EL (cell line): ENCODE results near the gene IPO9.

Experiments used
- DNase-seq: peaks from one replicate; pipeline ENCODE4 v3.0.0-alpha.2; 2016

IPO9 gene

DNA sequence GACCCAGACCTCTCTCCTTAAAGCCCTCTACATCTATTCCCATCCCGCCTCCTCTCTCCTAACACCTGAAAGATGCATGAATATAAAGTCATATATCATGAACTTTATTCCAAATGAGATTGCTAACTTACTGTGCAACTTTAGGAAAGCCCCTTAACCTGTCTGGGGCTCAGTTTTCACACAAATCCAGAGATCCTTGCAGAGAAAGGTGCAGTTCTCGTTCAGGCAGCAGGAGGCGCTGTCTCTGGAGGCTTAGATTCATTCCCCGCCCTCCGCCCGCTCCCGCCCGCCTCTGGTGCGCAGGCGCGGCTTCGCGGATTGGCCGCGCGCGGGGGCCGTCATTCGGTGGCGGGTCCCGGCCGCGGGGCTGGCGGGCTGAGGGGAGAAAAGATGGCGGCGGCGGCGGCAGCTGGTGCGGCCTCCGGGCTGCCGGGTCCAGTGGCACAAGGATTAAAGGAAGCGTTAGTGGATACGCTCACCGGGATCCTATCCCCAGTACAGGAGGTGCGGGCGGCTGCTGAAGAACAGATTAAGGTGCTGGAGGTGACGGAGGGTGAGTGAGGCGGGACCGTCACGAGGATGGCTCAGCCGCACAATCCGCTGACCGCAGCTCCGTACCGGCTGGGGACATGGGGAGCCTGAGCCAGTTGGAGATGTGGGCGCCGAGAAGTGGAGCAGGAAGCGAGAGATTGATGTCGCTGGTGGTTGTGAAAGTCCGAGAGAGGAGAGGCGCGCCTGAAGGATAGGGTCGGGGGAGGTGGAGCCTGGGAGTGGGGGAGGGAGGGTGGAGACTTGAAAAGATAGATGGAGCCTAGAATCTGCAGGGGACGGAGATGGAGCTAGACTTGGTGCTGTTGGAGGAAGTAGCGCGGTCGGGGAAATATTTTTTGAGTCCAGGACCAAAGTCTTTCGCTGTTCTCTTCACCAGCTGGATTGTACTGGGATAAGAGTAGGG lies at the start of gene IPO9:
TSS of gene IPO9 (plus strand) at position 338 of the 955 bp plus-strand sequence. CDS start at position 391, 53 bp downstream.
- peak; percentile 91 for DNase-seq

DNA sequence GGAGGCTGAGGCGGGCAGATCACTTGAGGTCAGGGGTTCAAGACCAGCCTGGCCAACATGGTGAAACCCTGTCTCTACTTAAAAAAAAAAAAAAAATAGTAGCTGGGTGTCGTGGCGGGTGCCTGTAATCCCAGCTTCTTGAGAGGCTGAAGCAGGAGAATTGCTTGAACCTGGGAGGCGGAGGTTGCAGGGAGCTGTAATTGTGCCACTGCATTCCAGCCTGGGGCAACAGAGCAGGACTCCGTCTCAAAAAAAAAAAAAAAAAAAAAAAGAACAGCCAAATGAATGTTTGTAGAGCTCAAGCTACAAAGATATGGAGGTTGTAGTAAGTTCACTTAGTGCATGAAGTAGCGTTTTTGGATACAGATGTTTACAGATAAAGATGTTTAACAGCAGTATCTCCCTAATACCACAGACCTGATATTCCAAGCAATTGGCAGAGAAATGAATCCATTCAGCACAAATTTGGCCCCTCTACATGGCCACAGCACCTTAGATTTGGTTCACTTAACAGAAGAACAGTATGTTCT lies 49.5 kb upstream of the IPO9 start:
- no peak for DNase-seq

DNA sequence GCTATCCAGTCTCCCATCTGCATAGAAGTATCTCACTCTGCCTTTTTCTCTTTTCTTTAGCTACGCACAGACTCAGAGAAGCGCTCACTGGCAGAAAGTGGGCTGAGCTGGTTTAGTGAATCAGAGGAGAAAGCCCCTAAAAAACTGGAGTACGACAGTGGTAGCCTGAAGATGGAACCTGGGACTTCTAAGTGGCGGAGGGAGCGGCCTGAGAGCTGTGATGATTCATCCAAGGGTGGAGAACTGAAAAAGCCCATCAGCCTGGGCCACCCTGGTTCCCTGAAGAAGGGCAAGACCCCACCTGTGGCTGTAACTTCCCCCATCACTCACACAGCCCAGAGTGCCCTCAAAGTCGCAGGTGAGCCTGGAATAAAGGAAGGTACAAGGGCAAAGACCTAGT lies 48.0 kb upstream of the IPO9 start:
- no peak for DNase-seq

DNA sequence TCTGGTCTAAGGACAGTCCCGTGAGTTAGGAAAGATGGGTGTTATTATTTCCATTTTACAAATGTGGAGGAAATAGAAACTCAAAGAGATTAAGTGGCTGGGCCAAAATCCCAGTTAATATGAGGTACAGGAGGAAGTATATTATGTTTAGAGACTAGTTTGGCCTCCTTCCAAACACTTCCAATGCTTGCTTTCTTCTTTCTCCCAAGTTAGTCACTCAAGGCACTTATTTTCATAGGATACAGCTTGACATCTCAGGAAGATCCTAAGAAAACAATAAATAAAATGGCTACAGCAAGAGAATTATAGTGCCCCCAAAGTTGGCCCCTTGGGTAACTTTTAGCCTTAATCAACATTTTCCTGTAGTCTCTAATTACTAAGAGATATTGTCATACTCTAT lies 47.5 kb upstream of the IPO9 start:
- no peak for DNase-seq

DNA sequence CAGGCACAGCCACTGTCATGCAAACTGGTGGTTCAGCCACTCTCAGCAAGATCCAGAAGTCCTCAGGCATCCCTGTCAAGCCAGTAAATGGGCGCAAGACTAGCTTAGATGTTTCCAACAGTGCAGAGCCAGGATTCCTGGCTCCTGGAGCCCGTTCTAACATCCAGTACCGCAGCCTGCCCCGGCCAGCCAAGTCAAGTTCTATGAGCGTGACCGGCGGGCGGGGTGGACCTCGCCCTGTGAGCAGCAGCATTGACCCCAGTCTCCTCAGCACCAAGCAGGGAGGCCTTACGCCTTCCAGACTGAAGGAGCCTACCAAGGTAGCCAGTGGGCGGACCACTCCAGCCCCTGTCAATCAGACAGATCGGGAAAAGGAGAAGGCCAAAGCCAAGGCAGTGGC lies 46.6 kb upstream of the IPO9 start:
- DNase-seq: no peak

DNA sequence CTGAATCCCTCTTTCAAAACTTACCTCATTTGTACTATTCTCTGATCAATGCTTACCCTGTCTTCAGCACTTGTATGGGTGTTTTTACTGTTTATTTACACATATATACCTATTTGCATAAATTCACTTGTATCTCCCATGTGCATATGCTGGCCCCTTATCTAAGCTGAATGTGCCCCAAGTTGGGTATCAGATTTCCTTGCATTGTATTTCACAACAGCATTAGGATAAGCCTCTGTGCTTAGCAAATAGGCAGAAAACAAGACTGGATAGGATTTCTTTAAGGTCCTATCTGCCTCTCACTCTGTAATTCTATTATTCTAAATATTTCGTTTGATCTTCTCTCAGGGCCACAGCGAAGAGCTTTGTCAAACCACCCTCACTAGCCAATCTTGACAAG lies 45.9 kb upstream of the IPO9 start:
- DNase-seq: no peak

DNA sequence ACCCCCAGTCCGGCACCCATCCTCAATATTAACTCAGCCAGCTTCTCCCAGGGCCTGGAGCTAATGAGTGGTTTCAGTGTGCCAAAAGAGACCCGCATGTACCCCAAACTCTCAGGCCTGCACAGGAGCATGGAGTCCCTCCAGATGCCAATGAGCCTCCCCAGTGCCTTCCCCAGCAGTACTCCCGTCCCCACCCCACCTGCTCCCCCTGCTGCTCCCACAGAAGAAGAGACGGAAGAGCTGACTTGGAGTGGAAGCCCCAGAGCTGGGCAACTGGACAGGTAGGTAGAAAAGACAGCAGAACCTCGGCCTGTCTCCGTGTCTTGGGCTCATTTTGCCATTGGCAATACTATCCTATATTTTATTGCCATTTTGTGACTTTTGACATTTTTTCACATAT lies 45.4 kb upstream of the IPO9 start:
- no peak for DNase-seq

DNA sequence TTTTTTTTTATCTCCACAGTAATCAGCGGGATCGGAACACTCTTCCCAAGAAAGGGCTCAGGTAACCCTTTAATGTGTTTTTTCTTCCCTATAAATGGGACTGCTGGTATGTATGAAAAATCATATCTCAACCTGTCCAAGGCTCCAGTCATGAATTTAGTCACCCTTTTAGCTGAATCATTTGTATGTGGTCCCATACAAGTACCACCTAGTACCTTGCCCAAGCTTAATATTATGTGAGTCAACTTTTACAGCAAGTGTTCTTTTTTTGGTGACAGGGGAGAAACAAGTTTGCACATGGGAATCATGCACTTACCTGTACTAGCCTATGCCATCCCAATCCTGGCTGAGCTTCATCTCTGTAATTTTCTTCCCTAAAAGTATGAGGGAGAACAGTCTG lies 43.7 kb upstream of the IPO9 start:
- no peak for DNase-seq

DNA sequence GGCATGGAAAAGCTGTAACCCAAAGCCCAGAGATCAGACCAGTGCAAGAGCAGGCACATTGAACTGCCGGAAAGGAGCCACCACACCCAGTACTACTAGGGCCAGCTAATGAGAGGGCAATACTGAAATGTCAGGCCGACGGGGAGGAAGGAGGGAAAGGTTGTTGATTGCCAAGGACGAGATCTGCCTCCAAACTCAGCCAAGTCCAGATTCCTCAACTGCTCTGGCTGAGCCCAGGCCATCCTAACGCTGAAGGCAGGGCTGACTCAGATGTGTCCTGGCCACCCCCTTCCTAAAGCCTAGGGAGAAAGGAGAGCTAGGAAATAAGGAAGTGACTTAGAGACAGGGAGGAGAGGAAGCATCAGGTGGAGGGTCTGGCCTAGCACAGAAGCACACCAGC lies 42.1 kb upstream of the IPO9 start:
- no peak for DNase-seq

DNA sequence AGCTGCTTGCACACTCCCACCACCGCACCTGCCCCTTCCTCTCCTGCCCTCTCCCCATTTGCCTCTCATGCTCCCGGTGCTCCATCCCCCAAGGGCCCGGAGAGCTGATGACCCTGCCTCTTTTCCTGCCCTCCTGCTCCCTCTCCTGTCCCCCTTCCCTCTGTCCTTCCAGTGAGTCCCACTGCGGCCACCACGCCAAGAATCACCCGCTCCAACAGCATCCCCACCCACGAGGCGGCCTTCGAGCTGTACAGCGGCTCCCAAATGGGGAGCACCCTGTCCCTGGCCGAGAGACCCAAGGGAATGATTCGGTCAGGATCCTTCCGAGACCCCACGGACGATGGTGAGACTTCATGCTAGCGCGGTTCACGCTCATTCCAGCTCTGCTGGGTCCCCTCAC lies 40.7 kb upstream of the IPO9 start:
- DNase-seq: no peak

DNA sequence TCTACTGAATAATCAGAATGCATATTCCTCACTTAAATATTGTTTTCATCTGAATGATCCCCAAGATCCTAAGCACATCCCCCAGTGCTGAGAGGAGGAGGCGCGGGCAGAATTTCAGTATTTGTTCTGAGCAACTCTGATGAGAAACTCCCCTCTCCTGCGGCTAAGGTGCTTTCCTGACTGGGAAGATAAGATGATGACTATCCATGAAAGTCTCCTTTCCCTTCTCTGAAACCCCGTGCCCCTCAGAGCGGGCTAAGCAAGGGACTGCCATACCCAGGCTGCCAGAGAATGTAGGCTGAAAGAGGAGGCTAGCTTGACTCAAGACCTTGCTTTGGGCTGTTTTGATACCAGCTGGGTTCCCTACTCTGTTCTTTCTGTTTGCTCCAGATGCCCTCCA lies 39.7 kb upstream of the IPO9 start:
- DNase-seq: no peak

DNA sequence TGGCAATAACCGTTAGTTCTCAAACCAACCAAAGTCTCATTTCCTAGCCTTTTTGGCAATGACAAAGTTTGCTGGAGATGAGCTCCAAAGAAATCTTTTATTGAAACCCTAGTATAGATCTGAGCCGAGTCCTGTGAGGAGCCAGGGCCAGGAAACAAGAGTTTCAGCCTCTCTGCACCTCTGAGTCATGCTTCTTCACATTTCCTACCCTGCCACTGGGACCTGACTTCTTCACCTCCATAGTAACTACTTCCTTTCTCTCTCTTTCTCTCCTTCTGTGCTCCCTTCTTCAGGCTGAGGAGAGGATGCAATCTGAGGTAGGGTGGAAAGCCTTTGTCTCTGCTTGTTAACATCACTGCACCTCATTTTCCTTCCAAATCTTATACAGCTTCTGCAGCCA lies 38.7 kb upstream of the IPO9 start:
- peak; percentile 69 for DNase-seq

DNA sequence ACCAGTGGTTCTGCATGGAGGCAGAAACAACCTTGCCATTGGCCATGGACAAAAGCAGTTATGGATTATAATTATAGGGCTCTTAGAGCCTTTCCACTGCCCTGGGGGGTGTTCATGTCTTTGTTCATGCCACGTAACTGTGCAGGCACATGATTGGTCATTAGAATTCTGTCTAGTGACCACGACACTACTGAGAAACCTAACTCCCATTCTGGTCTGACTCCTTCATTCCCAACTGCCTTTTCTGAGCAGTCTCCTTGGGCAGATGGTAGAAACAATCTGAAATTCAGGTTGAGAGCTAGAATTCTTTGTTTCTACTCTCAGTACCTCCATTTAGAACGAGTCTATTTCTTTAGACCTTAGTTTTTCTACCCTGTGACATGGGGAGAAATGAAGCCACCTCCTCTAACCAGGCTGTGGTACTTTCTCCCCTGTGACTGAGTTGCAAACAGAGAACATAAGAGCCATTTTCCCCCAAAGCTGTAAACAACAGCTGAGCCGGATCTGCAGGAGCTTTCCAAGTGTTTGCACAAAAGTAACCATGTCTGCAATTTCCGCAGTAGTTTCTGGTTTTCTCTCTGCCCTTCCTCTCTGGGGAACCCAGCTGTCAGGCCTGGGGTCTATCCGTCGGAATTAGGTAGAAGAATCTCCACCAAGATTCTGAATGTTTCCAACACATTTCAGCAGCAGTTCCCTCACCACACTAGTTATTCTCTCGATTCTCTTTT lies 37.7 kb upstream of the IPO9 start:
- DNase-seq: no peak

DNA sequence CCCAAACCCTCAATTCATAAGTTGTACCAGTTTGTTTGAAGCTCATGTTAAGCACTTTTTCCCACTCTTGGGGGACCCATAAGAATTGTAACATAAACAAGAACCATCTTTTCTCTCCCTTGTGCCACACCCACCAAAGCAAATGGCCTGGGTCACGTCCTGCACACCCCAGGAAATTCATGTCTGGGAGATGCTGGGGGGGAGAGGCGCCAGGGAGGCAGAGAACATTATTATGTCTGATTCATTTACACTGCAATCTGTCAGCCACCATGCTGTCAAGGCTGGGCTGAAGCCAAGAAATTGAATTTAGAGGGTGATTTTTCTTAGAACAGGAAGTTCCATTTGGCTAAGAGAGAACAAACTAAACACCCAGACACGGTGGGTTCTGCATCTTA lies 37.2 kb upstream of the IPO9 start:
- DNase-seq: peak; percentile 91

DNA sequence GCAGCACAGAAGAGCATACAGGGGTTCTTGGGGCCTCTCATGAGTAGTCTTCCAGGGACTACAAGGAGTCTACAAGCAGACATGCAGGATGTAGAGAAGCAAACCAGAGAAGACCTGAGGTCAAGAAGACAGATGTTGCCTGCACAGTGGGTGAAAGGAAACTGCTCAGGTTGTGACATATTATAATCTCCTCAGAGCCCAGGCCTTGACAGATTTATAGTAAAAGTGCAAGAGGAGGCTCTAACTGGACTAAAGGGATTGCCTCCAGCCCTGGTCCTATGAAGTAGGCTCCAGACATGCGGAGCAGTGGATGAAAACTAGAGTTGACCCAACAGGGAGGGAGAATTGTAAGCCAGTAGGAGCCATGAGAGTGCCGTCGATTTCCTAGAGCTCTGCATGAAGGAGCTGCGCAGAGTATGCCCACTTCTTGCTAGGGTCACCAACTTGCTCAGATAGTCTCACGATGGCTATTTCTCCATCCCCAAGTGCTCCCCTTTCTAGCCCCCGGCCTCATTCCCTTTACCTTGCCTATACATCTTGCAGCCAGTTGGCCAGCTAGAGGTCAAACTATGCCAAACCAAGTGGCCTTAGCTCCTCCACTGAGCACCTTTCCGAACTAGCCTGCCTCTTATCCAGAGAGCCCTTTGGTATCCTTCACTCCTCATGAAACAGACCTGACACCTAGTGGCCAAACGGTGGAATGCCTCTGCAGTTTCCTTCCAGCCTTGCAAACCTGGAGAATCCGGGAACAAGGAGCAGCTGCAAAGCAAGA lies 36.2 kb upstream of the IPO9 start:
- DNase-seq: peak; percentile 85

DNA sequence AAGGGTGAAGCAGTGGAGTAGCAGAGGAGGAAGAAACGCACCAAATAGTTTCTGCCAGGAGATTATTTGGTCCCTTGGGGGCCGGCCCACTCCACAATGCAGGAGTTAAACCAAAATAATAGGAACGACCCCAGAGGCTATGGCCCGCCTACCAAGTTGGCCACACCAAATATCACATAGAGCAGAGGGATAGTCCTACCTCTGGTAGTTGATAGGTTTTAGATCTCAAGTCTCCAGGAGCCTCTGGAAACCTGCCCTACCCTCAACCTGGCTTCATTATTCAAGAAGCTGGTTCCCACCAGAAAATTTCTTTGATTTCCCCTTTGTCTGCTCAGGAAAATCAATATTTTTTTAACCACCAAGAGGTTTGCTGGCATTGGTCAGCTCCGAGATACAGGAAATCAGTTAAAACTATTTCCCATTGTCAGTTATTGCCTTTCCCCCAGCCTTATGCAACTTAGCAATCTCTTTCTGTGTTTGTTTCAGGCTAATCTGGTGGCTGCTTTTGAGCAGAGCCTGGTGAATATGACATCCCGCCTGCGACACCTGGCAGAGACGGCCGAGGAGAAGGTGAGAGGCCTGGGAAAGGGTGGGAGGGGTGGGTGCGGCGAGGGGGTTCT lies 35.5 kb upstream of the IPO9 start:
- DNase-seq: no peak

DNA sequence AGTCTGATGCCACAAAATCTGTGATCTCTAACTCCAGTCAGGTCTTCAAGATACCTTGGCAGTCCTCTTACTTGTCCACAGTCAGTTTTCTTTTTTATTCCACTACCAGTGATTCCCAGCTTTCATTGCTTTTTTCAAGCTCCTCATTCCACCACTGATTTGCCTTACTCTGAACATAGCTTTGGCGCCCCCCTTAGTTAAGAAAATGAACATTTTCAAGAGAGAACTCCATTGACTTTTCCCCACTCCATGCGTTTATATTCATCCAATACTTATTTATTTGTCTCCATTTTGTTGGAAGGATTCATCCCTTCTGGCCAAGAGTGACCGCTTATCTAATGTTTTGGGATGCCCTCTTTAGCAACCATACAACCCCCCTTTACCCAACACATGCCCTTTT lies 33.9 kb upstream of the IPO9 start:
- DNase-seq: peak; percentile 34

DNA sequence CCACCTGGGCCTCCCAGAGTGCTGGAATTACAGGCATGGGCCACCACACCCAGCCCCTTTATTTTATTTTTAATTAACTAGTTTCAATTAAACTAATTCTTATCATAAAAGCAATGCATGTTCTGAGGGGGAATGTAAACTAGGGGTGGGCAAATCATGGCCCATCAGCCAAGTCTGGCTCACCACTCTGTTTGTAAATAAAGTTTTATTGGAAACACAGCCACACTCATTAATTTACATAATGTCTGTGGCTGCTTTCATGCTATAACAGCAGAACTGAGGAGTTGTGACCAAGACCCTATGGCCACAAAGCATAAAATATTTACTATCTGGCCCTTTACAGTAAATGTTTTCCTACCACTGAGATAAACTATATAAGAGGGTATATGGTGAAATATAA lies 28.7 kb upstream of the IPO9 start:
- no peak for DNase-seq

DNA sequence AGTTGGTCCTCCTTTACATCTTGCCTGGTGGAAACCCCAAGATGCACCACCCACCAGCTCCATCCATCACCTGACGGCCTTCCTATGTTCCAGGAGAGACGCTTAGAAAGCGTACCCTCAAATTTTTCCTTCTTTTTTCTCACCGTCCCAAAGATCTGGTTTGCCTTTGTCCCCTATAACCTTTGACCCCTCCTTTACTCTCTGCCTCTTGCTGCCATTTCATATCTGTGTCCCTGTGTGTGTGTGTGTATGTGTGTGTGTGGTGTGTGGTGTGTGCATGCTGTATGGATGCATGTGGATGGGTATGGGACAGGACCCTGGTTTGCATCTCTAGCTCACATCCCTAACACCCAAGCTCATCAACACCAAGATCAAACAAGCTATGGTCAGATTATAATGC lies 22.2 kb upstream of the IPO9 start:
- DNase-seq: no peak

DNA sequence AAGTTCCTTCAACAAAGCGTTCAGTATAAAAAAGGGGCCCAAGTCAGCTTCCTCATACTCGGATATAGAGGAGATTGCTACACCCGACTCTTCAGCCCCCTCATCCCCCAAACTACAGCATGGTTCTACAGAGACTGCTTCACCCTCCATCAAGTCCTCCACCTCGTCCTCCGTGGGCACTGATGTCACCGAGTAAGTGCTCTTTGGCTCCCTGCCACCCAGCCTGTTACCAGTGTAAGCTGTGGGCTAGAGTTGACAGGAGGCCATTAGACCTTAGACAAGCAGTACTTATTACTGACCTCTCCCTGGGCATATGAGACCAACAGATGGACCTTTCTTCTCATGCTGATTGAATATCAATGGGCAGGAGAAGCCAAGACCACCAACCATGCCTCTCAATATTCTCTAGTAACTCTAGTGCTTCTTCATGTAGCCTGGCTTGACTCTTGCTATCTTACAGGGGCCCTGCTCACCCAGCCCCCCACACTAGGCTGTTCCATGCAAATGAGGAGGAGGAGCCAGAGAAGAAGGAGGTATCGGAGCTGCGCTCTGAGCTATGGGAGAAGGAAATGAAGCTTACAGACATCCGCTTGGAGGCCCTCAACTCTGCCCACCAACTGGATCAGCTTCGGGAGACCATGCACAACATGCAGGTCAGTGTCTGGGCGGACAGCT lies 20.9 kb upstream of the IPO9 start:
- no peak for DNase-seq

DNA sequence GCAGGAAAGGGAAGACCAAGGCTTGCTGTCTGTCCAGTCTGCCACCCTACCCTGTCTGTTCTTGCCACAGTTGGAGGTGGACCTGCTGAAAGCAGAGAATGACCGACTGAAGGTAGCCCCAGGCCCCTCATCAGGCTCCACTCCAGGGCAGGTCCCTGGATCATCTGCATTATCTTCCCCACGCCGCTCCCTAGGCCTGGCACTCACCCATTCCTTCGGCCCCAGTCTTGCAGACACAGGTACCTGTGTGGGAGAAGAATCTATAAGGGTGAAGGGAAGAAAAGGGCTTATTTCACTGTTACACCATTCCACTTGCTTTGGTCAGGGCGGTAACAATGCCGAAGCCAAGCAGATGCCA lies 20.3 kb upstream of the IPO9 start:
- no peak for DNase-seq

DNA sequence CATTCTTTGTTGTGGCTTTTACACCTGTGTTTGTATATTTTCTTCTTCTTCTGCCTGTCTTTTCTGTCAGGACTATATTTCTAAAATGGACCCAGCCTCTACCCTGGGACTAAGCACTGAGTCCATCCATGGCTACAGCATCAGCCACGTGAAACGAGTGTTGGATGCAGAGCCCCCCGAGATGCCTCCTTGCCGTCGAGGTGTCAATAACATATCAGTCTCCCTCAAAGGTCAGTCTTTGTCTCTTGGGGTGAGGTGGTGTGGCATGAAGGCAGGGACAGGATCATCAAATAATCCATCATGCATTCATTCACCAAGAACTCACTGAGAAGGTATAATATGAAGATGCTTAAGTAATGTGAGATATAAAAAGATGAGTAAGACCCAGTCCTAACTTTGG lies 19.1 kb upstream of the IPO9 start:
- DNase-seq: no peak
